Natural killer cell (primary cell): ENCODE results near the gene UBE4A. TPM values are rescaled to one million over a fixed set of nuclear protein-coding genes. Genes with fewer than 3 reads are reported as not detected.

Source experiments
- ATAC-seq, 3 donors: fragments of 150-1000 bp in 2 of 3; fragments of 200-7000 bp in 1 of 3; cut with Tn5 transposase; 1 replicate in 1 of 3; 2 replicates in 2 of 3; pipeline ENCODE4 v1.10.0; 2021; ENCODE audit warnings: mild to moderate bottlenecking in 2 of 3, moderate library complexity in 2 of 3
- DNase-seq, 2 donors: peaks; one replicate each; pipeline versions ENCODE4 v3.0.0 to v3.0.0-alpha.2; 2013 to 2021; ENCODE audit warnings: mixed read lengths in 1 of 2
- H3K27ac ChIP-seq: one replicate; pipeline ENCODE4 v1.5.1; 2013; ENCODE audit warnings: mild to moderate bottlenecking, low read length
- H3K27me3 ChIP-seq: one replicate; pipeline ENCODE4 v1.6.1; 2013; ENCODE audit warnings: low read length; ENCODE audit not compliant: control insufficient read depth, insufficient read depth
- H3K36me3 ChIP-seq: one replicate; pipeline ENCODE4 v1.6.1; 2013; ENCODE audit warnings: low read length; ENCODE audit not compliant: control insufficient read depth, insufficient read depth
- H3K4me1 ChIP-seq: one replicate; pipeline ENCODE4 v1.6.1; 2013; ENCODE audit warnings: low read length; ENCODE audit not compliant: control insufficient read depth, insufficient read depth
- H3K4me3 ChIP-seq: one replicate; pipeline ENCODE4 v1.5.1; 2013; ENCODE audit warnings: low read length
- H3K9me3 ChIP-seq: one replicate; pipeline ENCODE4 v1.6.1; 2013; ENCODE audit warnings: low read length; ENCODE audit not compliant: control insufficient read depth, insufficient read depth
- H3K27ac Mint-ChIP-seq, 2 donors: one replicate each; pipeline ENCODE4 v1.8.0; 2022; ENCODE audit warnings: mild to moderate bottlenecking in 2 of 2, mixed read lengths in 2 of 2, moderate library complexity in 1 of 2
- H3K27me3 Mint-ChIP-seq, 2 donors: one replicate each; pipeline ENCODE4 v1.8.0; 2022; ENCODE audit warnings: low read depth in 2 of 2, mixed read lengths in 2 of 2
- H3K36me3 Mint-ChIP-seq: one replicate; pipeline ENCODE4 v1.8.0; 2022; ENCODE audit warnings: mixed read lengths
- H3K4me1 Mint-ChIP-seq, 2 donors: one replicate each; pipeline ENCODE4 v1.8.0; 2022; ENCODE audit warnings: mixed read lengths in 2 of 2
- H3K4me3 Mint-ChIP-seq: one replicate; pipeline ENCODE4 v1.8.0; 2022; ENCODE audit warnings: mild to moderate bottlenecking, moderate library complexity, mixed read lengths
- H3K9me3 Mint-ChIP-seq, 2 donors: one replicate each; pipeline ENCODE4 v1.8.0; 2022; ENCODE audit warnings: mixed read lengths in 2 of 2
- WGBS: methylation state at CpG from one replicate; pipeline ENCODE4 v1.1.7; 2013; ENCODE audit warnings: missing lambda C conversion rate; ENCODE audit not compliant: insufficient coverage; 5-methylcytosine and 5-hydroxymethylcytosine counted together
- intact Hi-C: fragments of 100-400 bp; cut with micrococcal nuclease; formaldehyde crosslinking; loops from one replicate; pipeline ENCODE4 v1.14.2; 2022
- total RNA-seq, 4 donors: library from RNA; stranded (reverse); fragments of 120-200 nt in 1 of 4; gene quantifications; one replicate each; pipeline versions ENCODE4 v1.2.3 to v1.2.4, GENCODE V29; 2013 to 2022
- TF ChIP-seq, protein P1 (sequence below): fragments of 200-600 bp; IDR thresholded peaks from one replicate; pipeline ENCODE4 v1.8.0; 2022; ENCODE audit warnings: antibody characterized with exemption

Gene UBE4A
- total RNA-seq, 3 donors from 2014 or later (not counting 1 experiment from before 2014, with no cell fraction given): 35.1 to 43.9 (median 37.0) TPM

DNA sequence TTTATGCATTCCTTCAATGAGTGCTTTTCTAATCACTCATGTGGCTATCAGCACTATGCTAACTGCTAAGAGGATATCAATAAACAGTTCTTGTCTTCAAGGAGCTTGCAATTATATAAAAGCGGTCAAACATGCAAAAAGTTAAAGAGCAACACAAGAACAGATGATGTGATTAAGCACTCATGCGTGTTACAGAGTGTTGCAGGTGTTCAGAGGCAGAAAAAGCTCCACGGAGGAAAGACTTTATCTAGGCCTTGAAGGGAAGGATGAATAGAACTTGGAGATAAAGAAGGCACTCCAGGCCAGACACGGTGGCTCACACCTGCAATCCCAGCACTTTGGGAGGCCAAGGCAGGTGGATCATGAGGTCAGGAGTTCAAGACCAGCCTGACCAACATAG lies 41.3 kb upstream of the UBE4A start:
- no peak overlapping the region for H3K4me3 Mint-ChIP-seq
- TF ChIP-seq, protein P1, sequence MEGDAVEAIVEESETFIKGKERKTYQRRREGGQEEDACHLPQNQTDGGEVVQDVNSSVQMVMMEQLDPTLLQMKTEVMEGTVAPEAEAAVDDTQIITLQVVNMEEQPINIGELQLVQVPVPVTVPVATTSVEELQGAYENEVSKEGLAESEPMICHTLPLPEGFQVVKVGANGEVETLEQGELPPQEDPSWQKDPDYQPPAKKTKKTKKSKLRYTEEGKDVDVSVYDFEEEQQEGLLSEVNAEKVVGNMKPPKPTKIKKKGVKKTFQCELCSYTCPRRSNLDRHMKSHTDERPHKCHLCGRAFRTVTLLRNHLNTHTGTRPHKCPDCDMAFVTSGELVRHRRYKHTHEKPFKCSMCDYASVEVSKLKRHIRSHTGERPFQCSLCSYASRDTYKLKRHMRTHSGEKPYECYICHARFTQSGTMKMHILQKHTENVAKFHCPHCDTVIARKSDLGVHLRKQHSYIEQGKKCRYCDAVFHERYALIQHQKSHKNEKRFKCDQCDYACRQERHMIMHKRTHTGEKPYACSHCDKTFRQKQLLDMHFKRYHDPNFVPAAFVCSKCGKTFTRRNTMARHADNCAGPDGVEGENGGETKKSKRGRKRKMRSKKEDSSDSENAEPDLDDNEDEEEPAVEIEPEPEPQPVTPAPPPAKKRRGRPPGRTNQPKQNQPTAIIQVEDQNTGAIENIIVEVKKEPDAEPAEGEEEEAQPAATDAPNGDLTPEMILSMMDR: no peak
- H3K27me3 Mint-ChIP-seq: no peaks in the 10 kb centered on the region
- peaks cover 63 to 83% of the 10 kb centered on the region in 2 donors for H3K4me1 Mint-ChIP-seq
- intact Hi-C loops: no loop called here
- DNase-seq (no peak), ATAC-seq (no peak)
- H3K9me3 ChIP-seq: no peaks in the 10 kb centered on the region
- no peak overlapping the region for H3K4me3 ChIP-seq
- no peaks in the 10 kb centered on the region for H3K27me3 ChIP-seq
- H3K4me1 ChIP-seq: peaks cover 90% of the 10 kb centered on the region
- H3K36me3 Mint-ChIP-seq: no peaks in the 10 kb centered on the region
- H3K27ac ChIP-seq: peak overlapping the region; percentile 41
- 82% methylated on average over 4 of the region's 4 CpGs for WGBS
- peaks cover 14% of the 10 kb centered on the region for H3K36me3 ChIP-seq
- H3K9me3 Mint-ChIP-seq: peaks cover 0 to 3% of the 10 kb centered on the region in 2 donors
- H3K27ac Mint-ChIP-seq: peak overlapping the region; percentile 17 to 38

- no peaks in the 10 kb centered on the region for H3K36me3 Mint-ChIP-seq
- no peak overlapping the region for H3K4me3 ChIP-seq
- 81% methylated on average over 10 of the region's 11 CpGs for WGBS
Observed at GRCh38 chr11:118318581-118319336, 40.6 kb upstream of the UBE4A start.

GRCh38 chr11:118319337-118319707 lies 40.1 kb upstream of the UBE4A start:
- ATAC-seq (no peak), DNase-seq (no peak)
- WGBS: 22% methylated on average over 1 of the region's 1 CpG
- Mint-ChIP-seq H3K4me1 (peaks cover 53 to 74% of the 10 kb centered on the region in 2 donors), H3K27ac (peak overlapping the region; percentile 17 to 38), H3K36me3 (no peaks in the 10 kb centered on the region), H3K9me3 (peaks cover 0 to 5% of the 10 kb centered on the region in 2 donors), H3K4me3 (peak overlapping the region; percentile 45), H3K27me3 (no peaks in the 10 kb centered on the region)
- Histone ChIP-seq H3K27me3 (no peaks in the 10 kb centered on the region), H3K9me3 (no peaks in the 10 kb centered on the region), H3K4me3 (no peak overlapping the region), H3K36me3 (peaks cover 2% of the 10 kb centered on the region), H3K4me1 (peaks cover 79% of the 10 kb centered on the region), H3K27ac (peak overlapping the region; percentile 27)
- intact Hi-C loops: no loop called here
- TF ChIP-seq, protein P1: no peak

More at GRCh38 chr11:118318581-118319336, 40.6 kb upstream of the UBE4A start:
- H3K27me3 Mint-ChIP-seq: no peaks in the 10 kb centered on the region
- no peaks in the 10 kb centered on the region for H3K9me3 ChIP-seq
- intact Hi-C loops: no loop called here
- peaks cover 7% of the 10 kb centered on the region for H3K36me3 ChIP-seq
- peaks cover 0 to 5% of the 10 kb centered on the region in 2 donors for H3K9me3 Mint-ChIP-seq
- H3K4me1 Mint-ChIP-seq: peaks cover 59 to 80% of the 10 kb centered on the region in 2 donors
- no peak for ATAC-seq
- TF ChIP-seq, protein P1: no peak
- H3K4me1 ChIP-seq: peaks cover 85% of the 10 kb centered on the region
- H3K4me3 Mint-ChIP-seq: peak overlapping the region; percentile 45
- DNase-seq: peak in 1 of 2 donors; percentile 40
- H3K27ac Mint-ChIP-seq: peak overlapping the region; percentile 17 to 38
- H3K27me3 ChIP-seq: no peaks in the 10 kb centered on the region
- H3K27ac ChIP-seq: peak overlapping the region; percentile 41
